Keratinocyte (primary cell): ENCODE data around the gene CPT2. TPM values are rescaled to one million over a fixed set of nuclear protein-coding genes. Genes with fewer than 3 reads are reported as not detected.

Experiments used
- DNase-seq: peaks from one replicate; pipeline ENCODE4 v3.0.0-alpha.2; 2011; ENCODE audit warnings: low read depth, missing footprints, low spot score
- FAIRE-seq: peaks from 2 replicates; lab custom pipeline; 2011; peaks lifted over from hg19 to GRCh38; lab: Jason Lieb, UNC
- H2AFZ ChIP-seq: 2 replicates; pipeline ENCODE4 v1.6.0; 2012; ENCODE audit warnings: low read length, control low read depth, inconsistent platforms; ENCODE audit not compliant: control insufficient read depth
- H3K27ac ChIP-seq: 2 replicates; pipeline ENCODE4 v1.5.1; 2011; ENCODE audit warnings: low read length; ENCODE audit not compliant: control insufficient read depth, insufficient read depth
- H3K27me3 ChIP-seq: 3 replicates; pipeline ENCODE4 v1.6.0; 2011; ENCODE audit warnings: low read length; ENCODE audit not compliant: control insufficient read depth, insufficient read depth; ENCODE audit errors: extremely low read depth
- H3K36me3 ChIP-seq, 2 experiments: 2 replicates in 1 of 2; 3 replicates in 1 of 2; pipeline ENCODE4 v1.5.1; 2011; ENCODE audit warnings: low read length in 2 of 2, mild to moderate bottlenecking in 1 of 2; ENCODE audit not compliant: control insufficient read depth in 2 of 2, insufficient read depth in 2 of 2; ENCODE audit errors: extremely low read depth in 1 of 2
- H3K4me1 ChIP-seq: 3 replicates; pipeline ENCODE4 v1.5.1; 2011; ENCODE audit warnings: low read length; ENCODE audit not compliant: control insufficient read depth, insufficient read depth; ENCODE audit errors: extremely low read depth
- H3K4me2 ChIP-seq: 3 replicates; pipeline ENCODE4 v1.6.0; 2011; ENCODE audit warnings: low read depth, low read length; ENCODE audit not compliant: control insufficient read depth, insufficient read depth; ENCODE audit errors: extremely low read depth
- H3K4me3 ChIP-seq, 3 experiments: fragments of 200-600 bp in 1 of 3; sonication (generic) in 1 of 3; 2 replicates in 2 of 3; 3 replicates in 1 of 3; pipeline ENCODE4 v1.5.1; 2011 to 2016; ENCODE audit warnings: low read length in 3 of 3, mild to moderate bottlenecking in 3 of 3, control low read depth in 2 of 3, inconsistent platforms in 1 of 3, low read depth in 1 of 3, mixed read lengths in 1 of 3, mixed run types in 1 of 3, moderate library complexity in 1 of 3; ENCODE audit not compliant: control insufficient read depth in 2 of 3, insufficient read depth in 2 of 3; ENCODE audit errors: extremely low read depth in 1 of 3
- H3K79me2 ChIP-seq: 2 replicates; pipeline ENCODE4 v1.6.0; 2012; ENCODE audit warnings: low read length; ENCODE audit not compliant: control insufficient read depth, insufficient read depth
- H3K9ac ChIP-seq: 3 replicates; pipeline ENCODE4 v1.6.0; 2011; ENCODE audit warnings: low read length; ENCODE audit not compliant: control insufficient read depth, insufficient read depth; ENCODE audit errors: extremely low read depth
- H3K9me1 ChIP-seq: 3 replicates; pipeline ENCODE4 v1.6.0; 2011; ENCODE audit warnings: low read length; ENCODE audit not compliant: control insufficient read depth, insufficient read depth; ENCODE audit errors: extremely low read depth
- H3K9me3 ChIP-seq: 2 replicates; pipeline ENCODE4 v1.5.1; 2012; ENCODE audit warnings: low read depth, low read length; ENCODE audit not compliant: control insufficient read depth
- H4K20me1 ChIP-seq: 3 replicates; pipeline ENCODE4 v1.6.0; 2011; ENCODE audit warnings: low read length; ENCODE audit not compliant: control insufficient read depth, insufficient read depth; ENCODE audit errors: extremely low read depth
- EZH2 ChIP-seq: IDR thresholded peaks from one replicate; pipeline ENCODE4 v1.6.1; 2012; ENCODE audit warnings: inconsistent platforms, mild to moderate bottlenecking, low read length, moderate library complexity
- dilution Hi-C: fragments of 300-500 bp; cut with MboI; formaldehyde crosslinking; loops from one replicate; pipeline ENCODE4 v1.7.0; 2020; ENCODE audit warnings: low sequenced_read_pairs; ENCODE audit not compliant: extremely low pct_ligation_motif_present
- polyA plus RNA-seq, 5 experiments: library from polyadenylated mRNA; depleted of rRNA in 3 of 5; stranded (reverse) in 3 of 5; stranded (forward) in 1 of 5; unstranded in 1 of 5; fragments of >200 nt; gene quantifications; 1 replicate in 1 of 5; 2 replicates in 3 of 5; 3 replicates in 1 of 5; pipeline versions ENCODE4 v1.2.1 to v1.2.3, GENCODE V29; 2011 to 2012; ENCODE audit warnings: missing spikeins in 2 of 5, low read depth in 1 of 5, low replicate concordance in 1 of 5
- TF ChIP-seq, protein P1 (sequence below), 3 experiments: IDR thresholded peaks in 1 of 3; conservative IDR thresholded peaks in 1 of 3; optimal IDR thresholded peaks in 1 of 3; 2 replicates in 2 of 3; 3 replicates in 1 of 3; pipeline versions ENCODE3 to v1.5.1; 2011; ENCODE audit warnings: low read length in 3 of 3, mild to moderate bottlenecking in 3 of 3, moderate library complexity in 2 of 3, control low read depth in 1 of 3, inconsistent platforms in 1 of 3; ENCODE audit not compliant: insufficient read depth in 2 of 3; ENCODE audit errors: extremely low read depth in 1 of 3

Gene CPT2
- polyA plus RNA-seq, 1 donor (not counting 4 experiments of a cell fraction or from before 2014, with no cell fraction given) = 16.6 TPM

DNA sequence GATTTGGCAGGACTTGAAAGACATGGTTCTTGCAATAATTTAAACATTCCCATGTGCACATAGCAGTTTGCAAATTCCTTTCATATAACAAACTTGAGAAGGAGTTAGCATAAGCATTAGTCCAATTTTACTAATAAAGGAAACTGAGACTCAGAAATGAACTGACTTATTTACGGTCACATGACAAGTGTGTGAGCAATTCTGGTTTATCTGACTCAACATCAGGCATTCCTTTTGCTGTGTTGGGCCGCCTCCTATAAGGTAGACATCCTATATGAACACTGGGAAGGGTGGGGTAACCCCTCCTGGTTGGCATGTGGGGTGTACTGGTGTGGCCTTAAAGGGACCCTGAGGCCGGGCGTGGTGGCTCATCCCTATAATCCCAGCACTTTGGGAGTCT lies 8.5 kb upstream of the CPT2 start:
- TF ChIP-seq EZH2 = no peak
- TF ChIP-seq, protein P1, sequence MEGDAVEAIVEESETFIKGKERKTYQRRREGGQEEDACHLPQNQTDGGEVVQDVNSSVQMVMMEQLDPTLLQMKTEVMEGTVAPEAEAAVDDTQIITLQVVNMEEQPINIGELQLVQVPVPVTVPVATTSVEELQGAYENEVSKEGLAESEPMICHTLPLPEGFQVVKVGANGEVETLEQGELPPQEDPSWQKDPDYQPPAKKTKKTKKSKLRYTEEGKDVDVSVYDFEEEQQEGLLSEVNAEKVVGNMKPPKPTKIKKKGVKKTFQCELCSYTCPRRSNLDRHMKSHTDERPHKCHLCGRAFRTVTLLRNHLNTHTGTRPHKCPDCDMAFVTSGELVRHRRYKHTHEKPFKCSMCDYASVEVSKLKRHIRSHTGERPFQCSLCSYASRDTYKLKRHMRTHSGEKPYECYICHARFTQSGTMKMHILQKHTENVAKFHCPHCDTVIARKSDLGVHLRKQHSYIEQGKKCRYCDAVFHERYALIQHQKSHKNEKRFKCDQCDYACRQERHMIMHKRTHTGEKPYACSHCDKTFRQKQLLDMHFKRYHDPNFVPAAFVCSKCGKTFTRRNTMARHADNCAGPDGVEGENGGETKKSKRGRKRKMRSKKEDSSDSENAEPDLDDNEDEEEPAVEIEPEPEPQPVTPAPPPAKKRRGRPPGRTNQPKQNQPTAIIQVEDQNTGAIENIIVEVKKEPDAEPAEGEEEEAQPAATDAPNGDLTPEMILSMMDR (optimal IDR thresholded peaks at IDR 0.05 in 1 of 3, IDR thresholded peaks at IDR 0.05 in 1 of 3, conservative IDR thresholded peaks at IDR 0.05 in 1 of 3; ENCODE audit: extremely low read depth in 1 of 3, insufficient read depth in 2 of 3, low read length in 3 of 3) = no peak
- FAIRE-seq (peak; percentile 60), DNase-seq (no peak)
- Histone ChIP-seq H3K27me3 (no peaks in the 10 kb centered on the region), H3K9ac (no peak overlapping the region), H3K4me1 (peaks cover 8% of the 10 kb centered on the region), H3K27ac (no peak overlapping the region), H3K4me2 (peak overlapping the region; percentile 14), H4K20me1 (no peaks in the 10 kb centered on the region), H3K9me1 (no peaks in the 10 kb centered on the region), H3K79me2 (no peaks in the 10 kb centered on the region), H3K36me3 (no peaks in the 10 kb centered on the region), H3K9me3 (no peaks in the 10 kb centered on the region), H3K4me3 (no peak overlapping the region), H2AFZ (no peak overlapping the region)
- dilution Hi-C loops = no loop called here

DNA sequence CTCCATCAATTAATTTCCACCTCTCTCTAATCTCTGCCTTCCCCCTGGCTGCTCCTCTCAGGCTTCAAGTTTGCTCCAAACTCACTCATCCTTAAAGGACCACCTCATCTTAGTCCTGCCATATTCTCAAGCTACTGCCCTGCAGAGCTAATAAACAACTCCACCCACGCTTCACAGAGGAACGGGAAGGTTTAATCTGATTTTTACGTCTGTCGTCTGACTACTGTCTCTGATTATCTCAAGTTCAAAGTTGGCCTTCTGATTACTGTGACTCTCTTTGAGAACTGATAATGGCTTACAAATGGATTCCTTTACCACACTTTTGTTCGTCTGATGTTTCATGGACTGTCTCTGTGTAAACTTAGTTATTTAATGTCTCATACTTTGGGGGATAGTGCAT lies 7.6 kb upstream of the CPT2 start:
- no peak overlapping the region for H3K27ac ChIP-seq
- H3K4me3 ChIP-seq = no peak overlapping the region
- no peak overlapping the region for H3K9ac ChIP-seq

More for the DNA sequence above, 7.6 kb upstream of the CPT2 start:
- no peak for FAIRE-seq
- Histone ChIP-seq H2AFZ (no peak overlapping the region), H3K4me1 (peaks cover 8% of the 10 kb centered on the region), H3K9me3 (no peaks in the 10 kb centered on the region), H3K79me2 (no peaks in the 10 kb centered on the region), H4K20me1 (no peaks in the 10 kb centered on the region), H3K36me3 (no peaks in the 10 kb centered on the region), H3K4me2 (no peak overlapping the region), H3K27me3 (no peaks in the 10 kb centered on the region), H3K9me1 (no peaks in the 10 kb centered on the region)
- DNase-seq = no peak
- dilution Hi-C loops = no loop called here
- TF ChIP-seq EZH2 = no peak
- TF ChIP-seq, protein P1 (optimal IDR thresholded peaks at IDR 0.05 in 1 of 3, IDR thresholded peaks at IDR 0.05 in 1 of 3, conservative IDR thresholded peaks at IDR 0.05 in 1 of 3; ENCODE audit: extremely low read depth in 1 of 3, insufficient read depth in 2 of 3, low read length in 3 of 3) = no peak
